HepG2 (cell line): ENCODE results near the gene GATAD2B. TPM values are rescaled to one million over a fixed set of nuclear protein-coding genes. Genes with fewer than 3 reads are reported as not detected.
A peak's percentile ranks its signal among the peaks of the same experiment; 100 is the strongest.

ENCODE experiments used
- CREB1 ChIP-seq, 2 experiments: fragments of 450-650 bp in 1 of 2; IDR thresholded peaks; 2 replicates each; pipeline ENCODE4 v1.6.1; 2016 to 2017; ENCODE audit warnings: control low read depth in 1 of 2, mild to moderate bottlenecking in 1 of 2, missing compliant biosample characterization in 1 of 2, missing genetic modification characterization in 1 of 2
- IRX3 ChIP-seq: sonication (generic); formaldehyde crosslinking; IDR thresholded peaks from 2 replicates; pipeline ENCODE4 v1.8.1; 2023; ENCODE audit warnings: mild to moderate bottlenecking, low read depth, missing genetic modification reagents, borderline replicate concordance
- JARID2 ChIP-seq: sonication (generic); formaldehyde crosslinking; IDR thresholded peaks from 2 replicates; pipeline ENCODE4 v1.8.1; 2023; ENCODE audit warnings: missing genetic modification reagents, inconsistent platforms; ENCODE audit not compliant: insufficient replicate concordance
- KDM1A ChIP-seq: IDR thresholded peaks from 2 replicates; pipeline ENCODE4 v1.6.1; 2016; ENCODE audit warnings: missing compliant biosample characterization
- NFATC3 ChIP-seq: sonication (generic); formaldehyde crosslinking; IDR thresholded peaks from 2 replicates; pipeline ENCODE4 v1.5.1; 2020; ENCODE audit warnings: mild to moderate bottlenecking, missing genetic modification reagents
- NFE2L1 ChIP-seq: sonication (generic); formaldehyde crosslinking; IDR thresholded peaks from 2 replicates; pipeline ENCODE4 v1.4.0; 2020; ENCODE audit warnings: missing genetic modification reagents, mild to moderate bottlenecking, borderline replicate concordance
- RAD51 ChIP-seq: fragments of 450-650 bp; IDR thresholded peaks from 2 replicates; pipeline ENCODE4 v1.6.1; 2016; ENCODE audit warnings: borderline replicate concordance
- RARA ChIP-seq: IDR thresholded peaks from 2 replicates; pipeline ENCODE4 v1.6.1; 2016; ENCODE audit warnings: missing genetic modification reagents, missing compliant biosample characterization
- SNAPC5 ChIP-seq: sonication (generic); formaldehyde crosslinking; IDR thresholded peaks from 2 replicates; pipeline ENCODE4 v1.8.1; 2023; ENCODE audit warnings: mild to moderate bottlenecking, missing genetic modification reagents, borderline replicate concordance
- TERF1 ChIP-seq: sonication (generic); formaldehyde crosslinking; IDR thresholded peaks from 2 replicates; pipeline ENCODE4 v1.8.0; 2022; ENCODE audit warnings: mild to moderate bottlenecking, missing genetic modification reagents, moderate library complexity
- TMF1 ChIP-seq: sonication (generic); formaldehyde crosslinking; IDR thresholded peaks from 2 replicates; pipeline ENCODE4 v1.8.1; 2022; ENCODE audit warnings: low read depth, missing genetic modification reagents
- ZBTB37 ChIP-seq: sonication (generic); formaldehyde crosslinking; IDR thresholded peaks from 2 replicates; pipeline ENCODE4 v1.4.0; 2020; ENCODE audit warnings: mild to moderate bottlenecking, missing genetic modification reagents
- ZNF234 ChIP-seq: sonication (generic); formaldehyde crosslinking; conservative IDR thresholded peaks from 2 replicates; pipeline ENCODE4 v1.5.1; 2020; ENCODE audit warnings: mild to moderate bottlenecking, missing genetic modification reagents
- ZNF282 ChIP-seq: fragments of 450-650 bp; IDR thresholded peaks from 2 replicates; pipeline ENCODE4 v1.6.1; 2018; ENCODE audit not compliant: partially characterized antibody
- ZNF296 ChIP-seq: sonication (generic); formaldehyde crosslinking; conservative IDR thresholded peaks from 2 replicates; pipeline ENCODE4 v1.5.0; 2020; ENCODE audit warnings: mild to moderate bottlenecking, missing genetic modification reagents
- ZNF607 ChIP-seq: sonication (generic); formaldehyde crosslinking; IDR thresholded peaks from 2 replicates; pipeline ENCODE4 v1.5.1; 2020; ENCODE audit warnings: missing genetic modification reagents, mild to moderate bottlenecking, borderline replicate concordance
- ZSCAN22 ChIP-seq: sonication (generic); formaldehyde crosslinking; IDR thresholded peaks from 2 replicates; pipeline ENCODE4 v1.4.0; 2020; ENCODE audit warnings: mild to moderate bottlenecking, missing genetic modification reagents
- polyA plus RNA-seq, 8 experiments: library from polyadenylated mRNA; depleted of rRNA in 3 of 8; stranded (reverse) in 7 of 8; unstranded in 1 of 8; fragments of >200 nt; fragmentation: Illumina TruSeq in 4 of 8; extraction: Trizol in 4 of 8; gene quantifications; 2 replicates each; pipeline versions ENCODE4 v1.2.1 to v1.2.3, GENCODE V29; 2011 to 2016; ENCODE audit warnings: low read depth in 4 of 8, missing spikeins in 1 of 8, mixed read lengths in 1 of 8; ENCODE audit not compliant: insufficient read depth in 1 of 8
- total RNA-seq, 5 experiments: library from RNA; depleted of rRNA; stranded (reverse); fragments of >200 nt; fragmentation: Illumina TruSeq; extraction: Trizol; gene quantifications; 2 replicates each; pipeline ENCODE4 v1.2.3, GENCODE V29; 2016; ENCODE audit warnings: low read depth in 1 of 5
- TF ChIP-seq, protein P1 (sequence below): sonication (generic); formaldehyde crosslinking; IDR thresholded peaks from 2 replicates; pipeline ENCODE4 v1.8.0; 2022; ENCODE audit warnings: mild to moderate bottlenecking, missing genetic modification reagents, moderate library complexity

GATAD2B gene
- total and polyA plus RNA-seq, 2 of the 13 experiments (the other 11 are each of a cell fraction or from before 2014, with no cell fraction given): 3.2 to 5.2 TPM

DNA sequence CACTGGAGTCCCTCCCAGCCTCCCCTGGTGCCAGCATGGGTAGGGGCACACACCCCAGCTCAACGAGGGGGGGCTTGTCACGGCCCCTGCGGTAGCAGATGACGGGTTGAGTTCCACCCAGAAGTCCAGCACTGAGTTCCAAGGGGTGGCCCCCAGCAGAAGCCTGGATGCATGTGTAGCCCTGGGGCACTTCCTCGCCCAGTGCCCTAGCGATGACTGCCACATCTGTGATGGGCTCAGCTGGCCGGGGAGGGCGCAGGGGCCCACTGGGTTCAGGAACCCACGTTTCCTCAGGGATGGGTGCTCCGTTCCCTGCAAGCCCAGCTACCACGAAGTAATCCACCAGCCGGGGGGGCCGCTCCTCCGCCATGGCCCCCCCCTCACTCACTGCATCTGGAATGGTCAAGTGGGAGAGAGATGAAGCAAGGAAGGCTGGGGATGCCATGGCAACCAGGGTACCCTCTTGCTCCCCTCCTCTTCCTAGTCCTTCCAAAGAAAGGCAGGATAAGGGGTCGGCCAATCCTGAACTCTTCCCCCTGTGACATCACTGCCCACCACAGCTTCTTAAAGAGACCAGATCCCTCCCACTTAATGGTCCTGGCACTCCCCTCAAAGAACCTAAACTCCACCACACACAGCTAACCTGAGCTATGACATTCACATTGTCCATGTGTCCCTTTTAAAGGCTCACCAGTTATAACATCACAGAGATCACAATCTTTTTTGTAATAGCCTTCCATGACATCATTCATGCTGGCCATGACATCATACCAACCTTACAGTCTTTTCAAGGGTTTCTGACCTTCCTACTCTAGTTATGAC, 21.4 kb upstream of the GATAD2B start (continued):
- TF ChIP-seq, protein P1, sequence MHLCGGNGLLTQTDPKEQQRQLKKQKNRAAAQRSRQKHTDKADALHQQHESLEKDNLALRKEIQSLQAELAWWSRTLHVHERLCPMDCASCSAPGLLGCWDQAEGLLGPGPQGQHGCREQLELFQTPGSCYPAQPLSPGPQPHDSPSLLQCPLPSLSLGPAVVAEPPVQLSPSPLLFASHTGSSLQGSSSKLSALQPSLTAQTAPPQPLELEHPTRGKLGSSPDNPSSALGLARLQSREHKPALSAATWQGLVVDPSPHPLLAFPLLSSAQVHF: no peak
- no peak for TF ChIP-seq ZBTB37 (CRISPR knock-in tag)
- no peak for TF ChIP-seq ZNF282
- no peak for TF ChIP-seq TERF1 (CRISPR knock-in tag)
- TF ChIP-seq CREB1 (IDR thresholded peaks at IDR 0.05): peak; percentile 85
- TF ChIP-seq CREB1 (CRISPR knock-in tag; IDR thresholded peaks at IDR 0.05): no peak
- TF ChIP-seq TMF1 (CRISPR knock-in tag): no peak
- TF ChIP-seq ZNF607 (CRISPR knock-in tag): no peak
- TF ChIP-seq KDM1A (CRISPR knock-in tag): no peak
- no peak for TF ChIP-seq NFATC3 (CRISPR knock-in tag)
- no peak for TF ChIP-seq ZNF234 (CRISPR knock-in tag)
- TF ChIP-seq ZNF296 (CRISPR knock-in tag): no peak
- TF ChIP-seq JARID2 (CRISPR knock-in tag): no peak
- no peak for TF ChIP-seq IRX3 (CRISPR knock-in tag)
- no peak for TF ChIP-seq SNAPC5
- TF ChIP-seq NFE2L1 (CRISPR knock-in tag): no peak
- no peak for TF ChIP-seq RAD51
- no peak for TF ChIP-seq ZSCAN22 (CRISPR knock-in tag)
- TF ChIP-seq RARA: no peak
- TF ChIP-seq, all 625 proteins: peak for 5
